HG03460 (cell line): ENCODE measurements around the gene FAM151B.

Experiments used
- ATAC-seq: cut with Tn5 transposase; IDR thresholded peaks from one replicate; pipeline ENCODE4 v1.9.1; 2021; ENCODE audit not compliant: unreplicated experiment

Gene FAM151B

DNA sequence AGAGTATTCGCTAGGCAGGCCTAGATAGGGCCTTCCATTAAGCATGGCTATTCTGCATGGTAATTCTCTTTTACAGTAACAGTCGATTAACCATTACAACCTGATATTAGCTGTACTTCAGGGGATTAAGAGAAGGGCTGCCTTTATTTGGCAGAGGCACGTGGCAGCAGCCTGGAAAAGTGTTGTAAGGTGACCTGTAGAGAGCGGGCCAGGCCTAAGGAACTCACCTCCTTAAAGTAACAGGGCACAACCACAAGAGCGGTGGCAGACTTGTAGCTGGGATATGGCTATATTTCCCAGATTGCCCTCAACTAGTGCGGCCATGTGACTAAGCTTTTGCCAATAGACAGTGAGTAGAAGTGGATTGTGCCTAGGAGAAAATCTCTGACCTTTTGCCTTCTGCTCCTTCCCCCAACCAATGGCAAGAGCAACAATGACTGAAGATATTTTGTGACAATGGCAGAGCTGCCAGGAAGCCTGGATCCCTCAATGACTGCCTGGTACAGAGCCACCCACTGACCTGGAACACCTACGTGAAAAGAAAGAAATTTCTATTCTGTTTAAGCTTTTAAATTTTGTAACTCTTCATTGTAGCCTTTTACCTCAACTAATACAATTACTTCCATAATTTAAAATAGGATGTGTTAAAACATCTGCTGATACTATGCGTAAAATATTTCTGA is 101.1 kb downstream of the FAM151B start:
- ATAC-seq: no peak

DNA sequence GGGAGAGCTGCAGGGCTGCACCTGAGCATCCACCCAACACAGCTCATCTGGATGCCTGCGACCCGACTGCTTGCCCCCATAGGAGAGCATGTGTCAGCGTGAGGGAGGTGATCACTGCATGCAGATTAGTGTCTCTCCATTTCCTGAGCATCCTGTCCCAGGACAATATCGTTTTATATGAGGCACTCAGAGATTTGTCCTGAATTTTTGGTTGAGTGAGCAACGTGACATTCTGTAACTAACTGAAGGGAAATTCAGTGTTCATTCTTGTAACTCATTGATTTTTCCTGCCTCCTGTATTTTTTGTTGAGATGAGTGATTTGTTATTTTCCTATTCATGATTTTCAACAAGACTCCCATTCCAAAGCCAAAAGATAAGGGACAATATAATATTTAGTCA is 102.9 kb downstream of the FAM151B start:
- ATAC-seq: no peak

DNA sequence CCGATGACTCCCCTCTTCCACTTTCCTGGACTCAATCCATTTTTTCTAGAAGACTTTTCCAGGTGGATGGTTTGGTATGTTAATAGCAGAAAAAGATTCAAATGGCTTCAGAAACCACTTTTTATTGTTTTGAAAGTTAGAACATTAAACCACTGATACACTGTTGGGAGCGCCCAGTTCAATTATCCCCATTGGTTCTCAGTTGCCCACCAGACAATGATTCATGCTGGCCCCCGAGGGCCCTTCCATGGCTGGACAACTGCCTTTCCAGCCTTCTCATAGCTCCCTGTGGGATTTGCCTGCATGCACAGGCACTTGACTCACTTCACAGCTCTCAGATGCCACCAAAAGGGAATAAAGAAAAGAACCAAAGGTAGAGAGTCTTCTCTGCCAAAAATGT is 103.5 kb downstream of the FAM151B start:
- ATAC-seq: no peak

DNA sequence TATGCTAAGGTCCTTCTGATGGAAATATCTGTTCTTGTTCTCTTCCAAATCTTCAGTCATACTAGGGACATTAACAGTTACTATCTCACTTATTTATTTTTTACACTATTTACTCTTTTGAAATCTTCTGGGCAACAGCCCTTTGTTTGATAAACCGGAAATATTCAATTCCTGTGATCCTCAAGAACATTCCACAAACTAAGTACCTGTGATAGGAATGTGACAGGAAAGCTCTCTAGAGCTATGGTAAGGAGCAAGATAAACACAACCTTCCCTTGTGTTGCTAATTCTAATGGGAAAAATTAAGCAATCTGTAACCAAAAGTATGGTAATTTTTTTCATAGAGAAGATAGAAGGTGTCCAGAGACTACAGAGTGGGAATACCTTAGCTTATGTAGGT is 104.2 kb downstream of the FAM151B start:
- ATAC-seq: no peak
